Fibroblast of the conjunctiva (primary cell): ENCODE results near the gene DHRS4.

Source experiments
- DNase-seq: peaks from one replicate; pipeline ENCODE4 v3.0.0-alpha.2; 2010; ENCODE audit warnings: low read depth

DHRS4 gene

GRCh38 chr14:23953464-23954278, at the start of gene DHRS4:
DHRS4 (plus strand) TSS chr14:23953770; CDS start chr14:23953789, 19 bp downstream.
- peak; percentile 77 for DNase-seq

- DNase-seq, result peak; percentile 18
These were observed 43.3 kb upstream of the DHRS4 start for GRCh38 chr14:23910101-23910875.

- no peak for DNase-seq
These were observed 42.7 kb upstream of the DHRS4 start for GRCh38 chr14:23910876-23911210.

- DNase-seq, result no peak
These were observed 38.0 kb upstream of the DHRS4 start for GRCh38 chr14:23915559-23915958.

- no peak for DNase-seq
These were observed 37.6 kb upstream of the DHRS4 start for GRCh38 chr14:23916004-23916403.

- no peak for DNase-seq
These were observed 37.1 kb upstream of the DHRS4 start for GRCh38 chr14:23916446-23916845.

GRCh38 chr14:23922545-23922944, 31.0 kb upstream of the DHRS4 start:
- DNase-seq, result no peak

GRCh38 chr14:23925523-23926075, 28.0 kb upstream of the DHRS4 start:
- no peak for DNase-seq

GRCh38 chr14:23926543-23926942, 27.0 kb upstream of the DHRS4 start:
- no peak for DNase-seq

- DNase-seq, result no peak
These were observed 24.4 kb upstream of the DHRS4 start for GRCh38 chr14:23929136-23929535.

GRCh38 chr14:23929822-23930294, 23.7 kb upstream of the DHRS4 start:
- peak; percentile 48 for DNase-seq

GRCh38 chr14:23930742-23931141, 22.8 kb upstream of the DHRS4 start:
- DNase-seq, result no peak

GRCh38 chr14:23931721-23932289, 21.8 kb upstream of the DHRS4 start:
- DNase-seq, result no peak

- DNase-seq, result no peak
These were observed 20.9 kb upstream of the DHRS4 start for GRCh38 chr14:23932639-23933038.

- no peak for DNase-seq
These were observed 20.3 kb upstream of the DHRS4 start for GRCh38 chr14:23933108-23933741.

GRCh38 chr14:23933742-23934128, 19.8 kb upstream of the DHRS4 start:
- no peak for DNase-seq

- no peak for DNase-seq
These were observed 18.4 kb upstream of the DHRS4 start for GRCh38 chr14:23935158-23935557.

- no peak for DNase-seq
These were observed 17.3 kb upstream of the DHRS4 start for GRCh38 chr14:23936084-23936829.

GRCh38 chr14:23937203-23937602, 16.4 kb upstream of the DHRS4 start:
- no peak for DNase-seq

- DNase-seq, result no peak
These were observed 14.7 kb upstream of the DHRS4 start for GRCh38 chr14:23938823-23939222.

- DNase-seq, result no peak
These were observed 13.8 kb upstream of the DHRS4 start for GRCh38 chr14:23939607-23940326.
